Renal pelvis (tissue), 12 donors: ENCODE results near the gene IL37. TPM values are rescaled to one million over a fixed set of nuclear protein-coding genes. Genes with fewer than 3 reads are reported as not detected.

Experiments used
- DNase-seq: peaks from one replicate; pipeline ENCODE4 v3.0.0-alpha.2; 2013
- long read RNA-seq, 16 experiments: transcript quantifications; one replicate each; lab custom pipeline, GENCODE V29; 2026
- polyA plus RNA-seq, 3 donors: library from polyadenylated mRNA; unstranded; fragments of 120-200 nt; gene quantifications; one replicate each; pipeline ENCODE4 v1.2.1, GENCODE V29; 2013; ENCODE audit not compliant: insufficient read length in 3 of 3

Gene IL37
- polyA plus RNA-seq: not detected
- long read RNA-seq, donor 1: 0 reads
- long read RNA-seq, donor 2: 0 reads
- long read RNA-seq, donor 3: 0 reads
- long read RNA-seq, donor 4: 0 reads
- long read RNA-seq, donor 5: 0 reads
- long read RNA-seq, donor 6: 0 reads
- long read RNA-seq, donor 7: 0 reads
- long read RNA-seq, donor 8: 0 reads
- long read RNA-seq, donor 9: 0 reads
- long read RNA-seq, donor 10: 0 reads
- long read RNA-seq, donor 11: 0 reads
- long read RNA-seq, donor 12: 0 reads
- long read RNA-seq, donor 13: 0 reads
- long read RNA-seq, donor 14: 0 reads
- long read RNA-seq, donor 15: 0 reads
- long read RNA-seq, donor 16: 0 reads

- DNase-seq: no peak
These were observed at the start of gene IL37 for GRCh38 chr2:112910865-112911264. IL37 (plus strand) TSS chr2:112911165; CDS start chr2:112913013, 1,848 bp downstream.

DNA sequence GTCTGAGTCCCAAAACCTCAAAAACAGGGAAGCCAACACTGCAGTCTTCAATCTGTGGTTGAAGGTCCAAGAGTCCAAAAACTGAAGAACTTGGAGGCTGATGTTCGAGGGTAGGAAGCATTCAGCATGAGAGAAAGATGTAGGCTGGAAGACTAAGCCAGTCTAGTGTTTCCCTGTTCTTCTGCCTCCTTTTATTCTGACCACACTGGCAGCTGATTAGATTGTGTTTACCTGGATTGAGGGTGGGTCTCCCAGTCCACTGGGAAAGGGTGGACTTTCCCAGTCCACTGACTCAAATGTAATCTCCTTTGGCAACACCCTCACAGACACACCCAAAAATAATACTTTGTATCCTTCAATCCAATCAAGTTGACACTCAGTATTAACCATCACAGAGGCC, 46.9 kb upstream of the IL37 start:
- DNase-seq: no peak

GRCh38 chr2:112866128-112866835, 44.7 kb upstream of the IL37 start:
- no peak for DNase-seq

DNA sequence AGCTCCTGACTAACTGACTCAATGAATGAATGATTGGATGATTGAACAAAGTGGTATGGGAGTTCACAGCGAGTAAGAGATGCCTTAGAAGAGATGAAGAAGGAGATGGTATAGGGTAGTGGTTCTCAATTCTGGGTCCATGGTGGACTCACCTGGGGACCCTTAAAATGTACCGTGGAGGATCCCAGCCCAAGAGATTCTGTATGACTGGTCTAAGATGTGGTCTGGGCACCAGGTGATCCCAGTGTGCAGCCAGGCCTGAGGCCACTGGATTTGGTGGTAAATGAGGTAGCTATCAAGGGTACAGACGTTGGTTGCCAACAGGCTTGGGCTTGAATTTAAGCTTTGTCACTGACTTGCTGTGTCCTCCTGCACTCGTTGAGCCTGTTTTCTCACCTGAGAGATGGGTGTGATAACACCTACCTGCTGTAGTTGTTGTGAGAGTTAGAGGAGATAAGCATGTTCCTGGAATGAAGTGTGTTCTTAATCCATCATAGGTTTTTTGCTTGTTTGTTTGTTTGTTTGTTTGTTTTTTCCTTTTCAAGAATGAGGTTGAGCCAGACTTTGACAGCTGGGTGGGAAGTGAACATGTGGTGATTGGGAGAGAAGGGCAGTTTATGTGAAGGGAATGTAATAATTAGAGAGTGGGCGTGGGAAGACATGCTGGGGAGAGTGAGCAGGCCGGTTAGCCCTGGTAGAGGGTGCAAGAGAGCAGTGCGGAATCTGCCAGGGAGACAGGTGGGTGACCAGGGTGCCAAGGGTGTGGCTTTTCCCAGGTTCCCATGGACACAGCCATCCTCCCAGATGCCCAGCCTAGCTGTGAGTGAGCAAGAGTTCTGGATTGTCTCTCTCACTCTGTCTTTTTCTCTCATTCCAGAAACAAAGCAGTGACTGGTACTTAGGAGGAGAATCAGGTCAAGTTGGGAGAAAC, 43.0 kb upstream of the IL37 start:
- DNase-seq: no peak

GRCh38 chr2:112869258-112869842, 41.6 kb upstream of the IL37 start:
- DNase-seq: peak; percentile 72

GRCh38 chr2:112870841-112871835, 39.8 kb upstream of the IL37 start:
- DNase-seq: no peak

GRCh38 chr2:112876257-112876970, 34.6 kb upstream of the IL37 start:
- DNase-seq: no peak

DNA sequence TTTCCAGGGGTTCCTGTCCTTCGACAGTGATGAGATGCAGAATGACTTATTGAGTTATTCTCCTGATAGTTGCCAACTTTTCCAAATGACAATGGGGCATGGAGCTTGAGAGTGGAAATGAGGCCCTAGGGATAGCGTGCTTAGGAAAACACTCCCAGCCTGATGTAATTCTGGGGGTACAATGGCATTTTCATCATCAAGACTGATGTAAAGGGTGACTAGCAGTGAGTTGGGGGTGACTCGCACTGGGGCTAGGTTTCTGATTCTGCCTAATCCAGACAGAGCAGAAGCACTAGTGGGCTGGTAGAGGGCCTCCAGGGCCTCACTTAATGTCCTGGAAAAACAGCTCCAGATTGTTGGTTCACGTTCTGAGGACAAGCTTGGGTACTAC, 34.0 kb upstream of the IL37 start:
- DNase-seq: no peak

- no peak for DNase-seq
These were observed 33.5 kb upstream of the IL37 start for GRCh38 chr2:112877423-112877822.

GRCh38 chr2:112879491-112880041, 31.4 kb upstream of the IL37 start:
- DNase-seq: no peak

GRCh38 chr2:112880091-112880531, 30.9 kb upstream of the IL37 start:
- no peak for DNase-seq

GRCh38 chr2:112880696-112881095, 30.3 kb upstream of the IL37 start:
- DNase-seq: no peak

GRCh38 chr2:112881217-112881985, 29.6 kb upstream of the IL37 start:
- no peak for DNase-seq

DNA sequence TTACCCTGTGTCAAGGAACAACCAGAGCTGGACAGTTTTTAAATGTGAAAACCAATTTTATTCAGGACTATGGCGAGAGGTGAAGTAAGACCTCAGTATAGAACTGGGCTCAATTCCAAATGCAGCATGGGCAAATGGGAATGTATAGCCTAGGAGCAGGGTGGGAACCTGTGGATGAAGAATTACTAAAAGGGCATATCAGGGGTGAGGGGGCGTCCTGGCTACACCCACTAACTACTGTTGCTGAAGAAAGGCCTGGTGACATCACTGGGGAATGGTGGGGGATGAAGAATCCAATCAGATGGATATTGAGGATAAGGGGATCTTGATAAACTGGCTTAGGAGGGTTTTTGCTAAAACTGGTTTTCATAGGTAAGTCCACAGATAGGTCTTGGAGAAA, 27.3 kb upstream of the IL37 start:
- no peak for DNase-seq

DNA sequence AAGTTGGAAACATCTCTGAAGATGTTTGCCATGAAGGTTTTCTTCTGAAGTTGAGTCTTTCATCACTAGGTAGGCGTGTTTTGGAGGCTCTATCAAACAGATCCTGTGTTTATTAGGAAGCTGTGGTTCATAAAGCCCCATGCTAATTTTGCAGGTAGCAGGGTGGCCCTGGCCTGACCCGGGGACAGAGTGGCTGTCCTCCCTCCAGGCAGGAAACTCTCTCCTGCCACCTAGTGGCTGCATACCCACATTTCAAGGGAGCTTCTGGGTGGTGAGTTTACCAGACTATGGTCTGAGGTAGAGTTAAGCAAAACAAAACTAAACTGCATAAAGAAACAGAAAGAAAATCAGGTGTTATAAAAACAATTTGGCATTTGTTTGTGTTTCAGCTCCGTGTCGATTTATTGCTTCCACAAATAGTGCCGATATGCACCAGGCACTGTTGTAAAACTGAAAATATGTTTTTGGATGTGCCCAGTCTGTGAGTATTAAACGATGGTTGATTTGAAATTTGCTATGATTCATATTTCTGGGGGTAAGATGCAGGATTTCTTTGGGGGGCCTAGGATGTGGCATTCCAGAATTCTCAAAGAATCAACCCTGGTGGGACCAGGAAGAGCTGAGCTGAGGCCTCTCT, 26.0 kb upstream of the IL37 start:
- no peak for DNase-seq

DNA sequence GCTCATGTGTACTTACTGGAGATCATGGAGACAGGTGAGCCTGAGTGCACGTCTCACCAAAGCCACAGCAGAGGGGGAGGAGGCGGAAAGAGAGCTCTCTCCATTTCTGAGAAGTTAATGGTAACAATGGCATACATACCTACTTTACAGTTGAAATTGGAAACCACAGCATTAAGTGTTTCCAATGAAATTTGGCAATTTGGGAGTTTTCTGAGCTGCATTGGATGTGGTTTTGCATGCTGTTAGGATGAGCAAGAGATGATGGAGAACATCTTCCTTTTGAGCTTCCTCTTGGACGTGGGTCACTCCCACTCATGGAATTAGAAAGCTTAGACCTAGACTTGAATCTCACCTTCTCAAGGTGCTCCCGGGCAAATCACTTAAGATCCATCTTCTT, 25.5 kb upstream of the IL37 start:
- no peak for DNase-seq

DNA sequence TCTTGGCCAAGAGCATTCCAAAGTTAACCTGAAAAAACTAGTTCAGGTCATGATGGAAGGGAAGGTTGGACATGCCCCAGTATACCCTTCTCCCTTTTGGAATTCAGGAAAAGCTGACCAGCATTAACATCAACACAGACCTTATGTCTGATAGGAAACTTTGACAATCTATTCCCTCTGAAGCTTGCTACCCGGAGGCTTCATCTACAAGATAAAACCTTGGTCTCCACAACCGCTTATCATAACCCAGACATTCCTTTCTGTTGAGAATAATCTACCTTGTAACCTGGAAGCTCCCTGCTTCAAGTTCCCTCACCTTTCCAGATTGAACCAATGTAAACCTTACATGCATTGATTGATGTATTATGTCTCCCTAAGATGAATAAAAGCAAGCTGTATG, 24.7 kb upstream of the IL37 start:
- DNase-seq: no peak
